CD4-positive, alpha-beta T cell treated with Interleukin-21 for 1 hour (primary cell): ENCODE measurements around the gene PARP12.

Experiments used
- DNase-seq: peaks from one replicate; pipeline ENCODE4 v3.0.0-alpha.2; 2020

The PARP12 gene

GRCh38 chr7:140010194-140010895, 52.4 kb downstream of the PARP12 start:
- no peak for DNase-seq

- DNase-seq, result no peak
Observed at GRCh38 chr7:140009735-140010134, 53.0 kb downstream of the PARP12 start.

- no peak for DNase-seq
Observed at GRCh38 chr7:140008755-140009610, 53.8 kb downstream of the PARP12 start.

GRCh38 chr7:140007051-140007690, 55.6 kb downstream of the PARP12 start:
- no peak for DNase-seq

- DNase-seq, result no peak
Observed at GRCh38 chr7:140006600-140006999, 56.2 kb downstream of the PARP12 start.

GRCh38 chr7:140005754-140006503, 56.8 kb downstream of the PARP12 start:
- no peak for DNase-seq

- no peak for DNase-seq
Observed at GRCh38 chr7:140005341-140005740, 57.4 kb downstream of the PARP12 start.

- no peak for DNase-seq
Observed at GRCh38 chr7:140004672-140005071, 58.1 kb downstream of the PARP12 start.

- peak; percentile 49 for DNase-seq
Observed at GRCh38 chr7:140003913-140004382, 58.8 kb downstream of the PARP12 start.

- DNase-seq, result no peak
Observed at GRCh38 chr7:140000666-140001268, 62.0 kb downstream of the PARP12 start.

GRCh38 chr7:139999516-139999915, 63.2 kb downstream of the PARP12 start:
- no peak for DNase-seq

GRCh38 chr7:139998572-139998971, 64.2 kb downstream of the PARP12 start:
- no peak for DNase-seq

- DNase-seq, result no peak
Observed at GRCh38 chr7:139995017-139995915, 67.5 kb downstream of the PARP12 start.

GRCh38 chr7:139994356-139994755, 68.4 kb downstream of the PARP12 start:
- DNase-seq, result no peak

GRCh38 chr7:139993592-139993991, 69.2 kb downstream of the PARP12 start:
- no peak for DNase-seq

- no peak for DNase-seq
Observed at GRCh38 chr7:139993169-139993568, 69.6 kb downstream of the PARP12 start.

- no peak for DNase-seq
Observed at GRCh38 chr7:139992353-139993044, 70.3 kb downstream of the PARP12 start.

GRCh38 chr7:139991911-139992310, 70.8 kb downstream of the PARP12 start:
- DNase-seq, result no peak

- no peak for DNase-seq
Observed at GRCh38 chr7:139991269-139991666, 71.5 kb downstream of the PARP12 start.

- no peak for DNase-seq
Observed at GRCh38 chr7:139990571-139991268, 72.0 kb downstream of the PARP12 start.
